Endothelial cell of umbilical vein (primary cell): ENCODE measurements around the gene HNRNPC. TPM values are rescaled to one million over a fixed set of nuclear protein-coding genes. Genes with fewer than 3 reads are reported as not detected.

ENCODE experiments used
- BruUV-seq: library from RNA; stranded (reverse); fragments of 400-500 nt; replicated peaks from 2 replicates; lab custom pipeline; 2021; lab: Mats Ljungman, UMichigan
- CTCF ChIA-PET: fragments of 300-600, 350-600 bp; sonication (Branson Sonifier 250); formaldehyde crosslinking; loops from one replicate; lab custom pipeline; 2021; ENCODE audit warnings: antibody characterized with exemption, inconsistent platforms; lab: Charles Lee
- POLR2A ChIA-PET: fragments of 300-600, 350-600 bp; sonication (Branson Sonifier 250); formaldehyde crosslinking; loops from one replicate; lab custom pipeline; 2021; ENCODE audit warnings: antibody characterized with exemption, inconsistent platforms; lab: Charles Lee
- DNase-seq: peaks from one replicate; pipeline ENCODE4 v3.0.0-alpha.2; 2011; ENCODE audit warnings: low read depth, low spot score
- FAIRE-seq: peaks from 2 replicates; lab custom pipeline; 2011; peaks lifted over from hg19 to GRCh38; lab: Jason Lieb, UNC
- H2AFZ ChIP-seq: 2 replicates; pipeline ENCODE4 v1.6.0; 2012; ENCODE audit warnings: low read depth, low read length, control low read depth, inconsistent platforms
- H3K27ac ChIP-seq: 2 replicates; pipeline ENCODE4 v1.5.1; 2011; ENCODE audit warnings: low read depth, mild to moderate bottlenecking, control low read depth, low read length, moderate library complexity; ENCODE audit not compliant: insufficient read depth
- H3K27me3 ChIP-seq, 2 experiments: 2 replicates each; pipeline versions ENCODE4 v1.6.0 to v1.6.1; 2011; ENCODE audit warnings: low read length in 2 of 2, mixed read lengths in 1 of 2; ENCODE audit not compliant: control insufficient read depth in 2 of 2, insufficient read depth in 2 of 2
- H3K36me3 ChIP-seq, 2 experiments: 2 replicates in 1 of 2; 3 replicates in 1 of 2; pipeline ENCODE4 v1.5.1; 2011; ENCODE audit warnings: low read length in 2 of 2, mild to moderate bottlenecking in 1 of 2, moderate library complexity in 1 of 2; ENCODE audit not compliant: control insufficient read depth in 2 of 2, insufficient read depth in 2 of 2; ENCODE audit errors: extremely low read depth in 1 of 2
- H3K4me1 ChIP-seq: 3 replicates; pipeline ENCODE4 v1.5.1; 2011; ENCODE audit warnings: mild to moderate bottlenecking, low read length; ENCODE audit not compliant: control insufficient read depth, insufficient read depth; ENCODE audit errors: extremely low read depth
- H3K4me2 ChIP-seq: 2 replicates; pipeline ENCODE4 v1.6.1; 2011; ENCODE audit warnings: low read length, control low read depth, mixed read lengths; ENCODE audit not compliant: insufficient read depth
- H3K4me3 ChIP-seq, 3 experiments: fragments of 200-600 bp in 1 of 3; sonication (generic), shearing (Covaris generic) in 1 of 3; replicated peaks in 1 of 3; 2 replicates each; pipeline ENCODE4 v1.5.1; 2011 to 2016; ENCODE audit warnings: control low read depth in 3 of 3, low read length in 3 of 3, mild to moderate bottlenecking in 2 of 3, inconsistent platforms in 1 of 3, low read depth in 1 of 3, moderate library complexity in 1 of 3; ENCODE audit not compliant: insufficient read depth in 1 of 3
- H3K79me2 ChIP-seq: 2 replicates; pipeline ENCODE4 v1.6.0; 2012; ENCODE audit warnings: low read length, inconsistent platforms; ENCODE audit not compliant: control insufficient read depth, insufficient read depth
- H3K9ac ChIP-seq: replicated peaks from 2 replicates; pipeline ENCODE3; 2011; ENCODE audit warnings: low read length, control low read depth; ENCODE audit not compliant: insufficient read depth; ENCODE audit errors: extremely low read depth
- H3K9me1 ChIP-seq: replicated peaks from 3 replicates; pipeline ENCODE4 v1.6.0; 2011; ENCODE audit warnings: mild to moderate bottlenecking, low read length; ENCODE audit not compliant: control insufficient read depth, insufficient read depth; ENCODE audit errors: extremely low read depth
- H3K9me3 ChIP-seq: replicated peaks from 2 replicates; pipeline ENCODE4 v1.5.1; 2012; ENCODE audit warnings: low read length, inconsistent platforms; ENCODE audit not compliant: control insufficient read depth, insufficient read depth
- H4K20me1 ChIP-seq: replicated peaks from 2 replicates; pipeline ENCODE3; 2011; ENCODE audit warnings: mild to moderate bottlenecking, low read length; ENCODE audit not compliant: control insufficient read depth, insufficient read depth; ENCODE audit errors: extremely low read depth
- EZH2 ChIP-seq: IDR thresholded peaks from 2 replicates; pipeline ENCODE4 v1.6.1; 2012; ENCODE audit warnings: borderline replicate concordance, low read depth, mild to moderate bottlenecking, moderate library complexity, low read length, inconsistent platforms; ENCODE audit not compliant: severe bottlenecking
- FOS ChIP-seq: IDR thresholded peaks from 2 replicates; pipeline ENCODE4 v1.6.1; 2011; ENCODE audit warnings: mild to moderate bottlenecking, low read length, moderate library complexity, borderline replicate concordance; ENCODE audit not compliant: insufficient read depth
- GATA2 ChIP-seq: IDR thresholded peaks from 2 replicates; pipeline ENCODE4 v1.7.0; 2011; ENCODE audit warnings: low read depth, mild to moderate bottlenecking, moderate library complexity, mixed read lengths, low read length; ENCODE audit not compliant: insufficient read length, insufficient read depth
- JUN ChIP-seq: IDR thresholded peaks from 2 replicates; pipeline ENCODE4 v1.6.1; 2011; ENCODE audit warnings: borderline replicate concordance, low read depth; ENCODE audit not compliant: insufficient read length, insufficient read depth
- MYC ChIP-seq: IDR thresholded peaks from one replicate; pipeline ENCODE4 v1.6.1; 2011; ENCODE audit warnings: mild to moderate bottlenecking, low read depth, low read length
- POLR2A ChIP-seq: IDR thresholded peaks from 2 replicates; pipeline ENCODE4 v1.6.1; 2012; ENCODE audit warnings: low read depth, mild to moderate bottlenecking, control low read depth, low read length
- POLR2AphosphoS5 ChIP-seq: IDR thresholded peaks from 2 replicates; pipeline ENCODE4 v1.6.1; 2012; ENCODE audit warnings: low read depth, mild to moderate bottlenecking, control low read depth, low read length, moderate library complexity; ENCODE audit not compliant: insufficient read depth
- dilution Hi-C: fragments of 300-500 bp; cut with MboI; formaldehyde crosslinking; loops from one replicate; pipeline ENCODE4 v1.15.0; 2019; ENCODE audit warnings: low sequenced_read_pairs; ENCODE audit not compliant: extremely low pct_ligation_motif_present
- intact Hi-C: fragments of 100-400 bp; cut with micrococcal nuclease; formaldehyde crosslinking; loops from one replicate; pipeline ENCODE4 v1.10.0; 2022
- polyA plus RNA-seq, 4 experiments: library from polyadenylated mRNA; depleted of rRNA in 3 of 4; stranded (reverse) in 3 of 4; unstranded in 1 of 4; fragments of >200 nt; gene quantifications; 2 replicates each; pipeline versions ENCODE4 v1.2.1 to v1.2.3, GENCODE V29; 2011 to 2012; ENCODE audit warnings: missing spikeins in 1 of 4
- total RNA-seq: library from RNA; stranded (reverse); gene quantifications from 2 replicates; pipeline ENCODE4 v1.2.3, GENCODE V29; 2021
- TF ChIP-seq, protein P1 (sequence below): IDR thresholded peaks from 2 replicates; pipeline ENCODE4 v1.6.1; 2011; ENCODE audit not compliant: insufficient read depth, insufficient read length
- TF ChIP-seq, protein P2 (sequence below), 2 donors: IDR thresholded peaks; 1 replicate in 1 of 2; 2 replicates in 1 of 2; pipeline ENCODE4 v1.5.1; 2011; ENCODE audit warnings: low read length in 2 of 2, mild to moderate bottlenecking in 2 of 2, moderate library complexity in 2 of 2, control low read depth in 1 of 2, inconsistent platforms in 1 of 2, low read depth in 1 of 2; ENCODE audit not compliant: insufficient read depth in 1 of 2; ENCODE audit errors: extremely low read depth in 1 of 2

Gene HNRNPC
- total and polyA plus RNA-seq, 2 donors (not counting 3 experiments of a cell fraction or from before 2014, with no cell fraction given) = 531 to 674 TPM

DNA sequence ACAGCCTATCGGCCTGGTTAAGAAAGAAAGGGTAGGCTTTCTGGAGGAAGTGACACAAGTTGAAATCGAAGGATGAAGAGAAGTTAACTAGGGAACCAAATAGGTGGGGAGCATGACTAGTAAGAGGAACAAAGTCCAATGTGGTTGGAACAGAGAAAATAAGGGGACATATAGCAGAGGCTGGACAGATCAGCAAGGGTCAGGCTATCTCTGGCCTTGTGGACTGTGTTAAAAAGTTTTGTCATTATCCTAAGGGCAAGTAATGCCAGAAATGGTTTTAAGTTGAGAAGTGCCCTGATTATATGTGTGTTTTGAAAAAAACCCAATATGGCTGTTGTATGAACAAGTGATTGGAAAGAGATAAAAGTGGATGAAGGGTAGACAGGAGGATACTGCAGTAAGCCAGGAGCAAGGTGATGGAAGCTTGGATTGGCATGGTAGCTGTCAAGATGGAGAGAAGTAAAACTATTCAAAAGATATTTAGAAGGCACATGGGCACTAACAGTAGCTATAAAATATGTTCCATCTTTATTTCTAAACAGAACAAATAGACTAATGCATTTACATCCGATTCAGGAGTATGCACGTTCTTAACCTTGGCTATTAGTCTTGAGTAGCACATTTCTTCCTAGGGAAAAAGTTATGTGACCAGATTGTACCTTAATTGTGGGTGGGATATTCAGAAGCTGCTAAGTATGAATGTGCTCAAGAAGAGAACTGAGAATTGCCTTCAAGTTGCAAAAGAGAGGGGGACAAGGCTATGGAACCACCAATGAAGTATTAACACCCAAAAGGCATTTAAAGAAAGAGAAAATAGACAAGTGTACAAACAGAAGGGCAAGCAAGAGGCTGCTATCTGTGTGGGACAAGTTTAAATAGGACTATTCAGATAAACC is 66.5 kb downstream of the HNRNPC start:
- no peak for DNase-seq
- Histone ChIP-seq H3K79me2 (no peaks in the 10 kb centered on the region), H3K4me3 (no peak overlapping the region), H3K27ac (no peak overlapping the region), H3K9me3 (no peaks in the 10 kb centered on the region), H3K36me3 (peaks cover 21 to 26% of the 10 kb centered on the region in 2 experiments), H3K27me3 (no peaks in the 10 kb centered on the region), H3K9me1 (no peaks in the 10 kb centered on the region), H4K20me1 (no peaks in the 10 kb centered on the region), H3K9ac (no peak overlapping the region), H3K4me1 (no peaks in the 10 kb centered on the region), H3K4me2 (no peak overlapping the region), H2AFZ (no peak overlapping the region)
- no peak for TF ChIP-seq GATA2
- no peak for TF ChIP-seq EZH2
- TF ChIP-seq FOS = no peak
- TF ChIP-seq, protein P1, sequence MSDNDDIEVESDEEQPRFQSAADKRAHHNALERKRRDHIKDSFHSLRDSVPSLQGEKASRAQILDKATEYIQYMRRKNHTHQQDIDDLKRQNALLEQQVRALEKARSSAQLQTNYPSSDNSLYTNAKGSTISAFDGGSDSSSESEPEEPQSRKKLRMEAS = no peak
- TF ChIP-seq POLR2AphosphoS5 = no peak
- no peak for TF ChIP-seq POLR2A
- TF ChIP-seq, protein P2, sequence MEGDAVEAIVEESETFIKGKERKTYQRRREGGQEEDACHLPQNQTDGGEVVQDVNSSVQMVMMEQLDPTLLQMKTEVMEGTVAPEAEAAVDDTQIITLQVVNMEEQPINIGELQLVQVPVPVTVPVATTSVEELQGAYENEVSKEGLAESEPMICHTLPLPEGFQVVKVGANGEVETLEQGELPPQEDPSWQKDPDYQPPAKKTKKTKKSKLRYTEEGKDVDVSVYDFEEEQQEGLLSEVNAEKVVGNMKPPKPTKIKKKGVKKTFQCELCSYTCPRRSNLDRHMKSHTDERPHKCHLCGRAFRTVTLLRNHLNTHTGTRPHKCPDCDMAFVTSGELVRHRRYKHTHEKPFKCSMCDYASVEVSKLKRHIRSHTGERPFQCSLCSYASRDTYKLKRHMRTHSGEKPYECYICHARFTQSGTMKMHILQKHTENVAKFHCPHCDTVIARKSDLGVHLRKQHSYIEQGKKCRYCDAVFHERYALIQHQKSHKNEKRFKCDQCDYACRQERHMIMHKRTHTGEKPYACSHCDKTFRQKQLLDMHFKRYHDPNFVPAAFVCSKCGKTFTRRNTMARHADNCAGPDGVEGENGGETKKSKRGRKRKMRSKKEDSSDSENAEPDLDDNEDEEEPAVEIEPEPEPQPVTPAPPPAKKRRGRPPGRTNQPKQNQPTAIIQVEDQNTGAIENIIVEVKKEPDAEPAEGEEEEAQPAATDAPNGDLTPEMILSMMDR (IDR thresholded peaks at IDR 0.05; ENCODE audit: extremely low read depth in 1 of 2, insufficient read depth in 1 of 2, low read depth in 1 of 2, low read length in 2 of 2) = no peak
- TF ChIP-seq MYC = no peak
- no peak for TF ChIP-seq JUN
- dilution Hi-C loops (no loop called here), intact Hi-C loops (no loop called here)
- no TSS peak for BruUV-seq
- CTCF ChIA-PET = no interaction called here
- POLR2A ChIA-PET = no interaction called here
- no peak for FAIRE-seq
